Stimulated activated CD4-positive, alpha-beta T cell treated with anti-CD3 and anti-CD28 coated beads, Interleukin-1b, Interleukin-23, amount 100 ng/mL, for 24 hours (primary cell): Measurements from ENCODE around the gene IL19.

Source experiments
- DNase-seq, 4 experiments: peaks; one replicate each; pipeline ENCODE4 v3.0.0-alpha.2; 2020; ENCODE audit warnings: low read depth in 4 of 4, low spot score in 1 of 4

Gene IL19

GRCh38 chr1:206797534-206798383 is 27.2 kb downstream of the IL19 start:
- no peak for DNase-seq

GRCh38 chr1:206798384-206798996 is 27.9 kb downstream of the IL19 start:
- DNase-seq = no peak

DNA sequence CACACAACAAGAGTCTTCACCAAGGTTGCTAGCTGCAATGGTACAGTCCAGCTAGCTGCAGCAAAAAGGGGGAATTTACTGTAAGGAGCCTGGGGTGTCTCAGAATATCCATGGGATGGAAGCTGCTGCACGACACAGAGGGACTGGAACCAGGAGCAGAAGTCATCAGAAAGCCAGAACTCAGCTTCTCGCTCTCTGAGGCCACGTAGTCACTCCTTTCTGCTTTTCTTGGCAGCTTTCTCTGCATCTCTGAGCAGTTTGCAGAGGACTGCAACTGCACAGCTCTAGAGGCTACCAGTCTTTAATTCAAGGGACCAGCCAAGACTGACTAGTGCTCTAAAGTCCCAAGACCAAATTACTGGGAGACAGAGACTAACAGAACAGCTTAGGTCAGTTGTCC is 28.7 kb downstream of the IL19 start:
- DNase-seq = no peak

DNA sequence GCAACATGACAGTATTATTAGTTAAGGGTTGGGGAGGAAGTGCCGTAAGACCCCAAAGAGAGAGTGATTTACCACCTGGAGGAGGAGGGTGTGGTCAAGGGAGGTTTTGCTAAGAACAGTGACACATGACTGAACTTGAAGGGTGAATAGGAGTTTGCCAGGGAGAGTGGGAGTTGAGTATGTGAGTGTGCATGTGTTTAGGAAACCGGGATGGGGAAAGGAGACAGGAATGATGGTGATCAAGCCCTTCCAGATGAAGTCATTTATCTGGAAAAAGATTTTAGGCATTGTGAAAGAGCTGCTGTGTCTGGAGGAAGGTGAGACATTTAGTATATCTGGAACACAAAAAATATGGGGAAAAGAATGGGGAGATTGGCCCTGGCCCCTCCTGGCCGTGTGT is 29.8 kb downstream of the IL19 start:
- no peak for DNase-seq

DNA sequence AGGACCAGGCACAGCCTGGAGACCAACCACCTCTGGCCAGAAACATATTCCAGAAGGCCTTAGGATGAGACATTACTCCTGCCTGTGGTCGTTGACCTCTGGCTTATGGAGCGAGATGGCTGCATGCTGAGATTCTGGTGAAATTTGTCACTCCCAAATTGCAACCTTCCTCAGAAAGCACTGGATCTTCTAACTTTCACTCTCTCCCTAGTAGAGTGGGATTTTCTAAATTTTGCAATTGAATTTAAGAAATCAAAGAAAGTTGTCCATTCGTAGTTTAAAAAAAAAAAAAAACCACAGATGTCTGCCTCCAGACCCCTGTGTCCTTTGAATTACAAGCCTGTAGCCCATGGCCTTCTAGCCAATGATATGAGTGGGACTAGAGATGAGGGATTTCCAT is 30.3 kb downstream of the IL19 start:
- DNase-seq = no peak

DNA sequence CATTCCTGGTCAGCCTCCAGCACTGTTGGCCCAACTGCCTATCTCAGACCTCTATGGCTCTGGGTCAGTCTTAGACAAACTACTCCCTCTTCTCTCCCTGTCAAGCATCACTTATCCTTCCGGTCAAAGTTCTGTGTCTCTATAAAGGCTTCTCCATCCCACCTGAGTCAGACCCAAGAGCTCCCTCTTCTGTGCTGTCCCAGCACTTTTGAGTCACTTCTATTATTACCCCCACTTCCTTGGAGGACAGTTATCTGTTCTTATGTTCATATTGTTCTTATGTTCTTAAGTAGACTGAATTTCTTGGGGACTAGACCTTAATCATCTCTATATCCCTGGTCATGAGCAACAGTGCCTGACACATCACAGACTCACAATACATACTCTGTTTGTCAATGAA is 30.9 kb downstream of the IL19 start:
- no peak for DNase-seq

GRCh38 chr1:206802401-206802800 is 31.8 kb downstream of the IL19 start:
- DNase-seq = no peak

DNA sequence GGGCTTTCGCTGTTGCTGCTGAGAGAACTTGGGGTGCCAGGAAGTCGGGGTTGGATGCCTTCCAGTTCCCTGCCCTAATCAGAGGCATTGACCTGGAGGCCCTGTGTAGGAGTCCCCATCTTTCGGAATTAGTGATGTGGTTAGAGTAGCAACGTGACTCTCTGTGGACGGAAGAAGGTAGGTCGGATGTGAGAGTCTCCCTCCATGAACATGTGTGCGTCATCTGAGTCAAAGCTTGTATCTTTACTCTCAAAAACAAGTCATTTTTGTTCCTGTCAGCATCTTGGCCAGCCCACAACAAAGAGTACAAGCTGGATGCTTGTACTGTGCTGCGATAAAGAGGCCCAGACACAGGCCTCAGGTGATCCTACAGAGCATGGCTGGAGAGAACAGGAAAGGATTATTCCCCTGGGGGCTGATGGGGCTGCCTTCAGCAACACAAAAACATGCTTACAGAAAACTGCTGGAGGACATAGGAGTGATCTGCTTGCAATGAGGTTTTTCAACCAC is 32.7 kb downstream of the IL19 start:
- peak in 3 of 4 experiments; percentile 37 to 59 (median 48) for DNase-seq

DNA sequence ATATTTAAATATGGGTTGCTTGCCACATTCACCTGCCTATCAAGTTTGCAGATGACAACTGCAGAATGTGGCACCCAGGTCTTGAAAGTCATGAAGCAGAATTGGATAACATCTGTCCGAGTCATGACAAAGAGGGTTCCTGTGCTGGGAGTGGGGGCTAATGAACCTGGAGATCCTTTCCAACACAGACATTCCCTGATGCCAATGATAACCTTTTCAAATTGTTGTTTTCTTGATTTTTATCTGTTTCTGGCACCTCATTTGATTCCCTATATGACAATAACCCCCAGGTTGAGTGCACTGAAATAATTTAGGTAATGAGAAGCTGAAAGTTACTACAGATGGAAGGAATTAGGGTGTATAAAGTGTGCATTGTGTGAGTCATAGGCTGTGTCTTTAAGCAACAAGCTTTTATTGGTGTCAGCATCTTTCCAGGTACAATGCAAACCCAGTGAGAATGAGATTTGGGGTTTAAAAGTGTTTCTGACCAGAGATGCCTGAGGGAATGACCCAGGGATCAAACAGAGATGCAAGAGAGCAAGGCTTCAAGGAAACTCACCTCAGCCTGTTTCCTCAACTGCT is 33.7 kb downstream of the IL19 start:
- no peak for DNase-seq

- DNase-seq = no peak
Measured at GRCh38 chr1:206805357-206805756, 34.8 kb downstream of the IL19 start.

GRCh38 chr1:206808615-206809014 is 38.0 kb downstream of the IL19 start:
- no peak for DNase-seq

- DNase-seq = no peak
Measured at GRCh38 chr1:206809504-206810084, 39.0 kb downstream of the IL19 start.

DNA sequence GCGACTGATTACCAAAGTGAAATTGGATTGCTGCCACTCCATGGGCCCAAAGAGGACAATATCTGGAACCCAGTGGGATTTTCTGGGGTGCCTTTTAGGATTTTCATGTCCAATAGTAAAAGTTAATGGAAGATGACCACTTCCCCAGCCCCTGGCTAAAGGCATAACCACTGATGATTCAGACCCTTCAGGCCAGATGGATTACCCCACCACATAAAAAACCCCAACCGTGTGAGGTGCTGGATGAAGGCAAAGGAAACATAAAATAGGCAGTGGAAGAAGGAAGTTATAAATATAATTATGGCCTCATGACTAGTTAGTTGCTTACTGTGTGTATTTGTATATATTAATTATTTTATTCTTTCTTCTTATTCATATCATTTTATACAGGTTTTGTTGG is 41.9 kb downstream of the IL19 start:
- DNase-seq = no peak

DNA sequence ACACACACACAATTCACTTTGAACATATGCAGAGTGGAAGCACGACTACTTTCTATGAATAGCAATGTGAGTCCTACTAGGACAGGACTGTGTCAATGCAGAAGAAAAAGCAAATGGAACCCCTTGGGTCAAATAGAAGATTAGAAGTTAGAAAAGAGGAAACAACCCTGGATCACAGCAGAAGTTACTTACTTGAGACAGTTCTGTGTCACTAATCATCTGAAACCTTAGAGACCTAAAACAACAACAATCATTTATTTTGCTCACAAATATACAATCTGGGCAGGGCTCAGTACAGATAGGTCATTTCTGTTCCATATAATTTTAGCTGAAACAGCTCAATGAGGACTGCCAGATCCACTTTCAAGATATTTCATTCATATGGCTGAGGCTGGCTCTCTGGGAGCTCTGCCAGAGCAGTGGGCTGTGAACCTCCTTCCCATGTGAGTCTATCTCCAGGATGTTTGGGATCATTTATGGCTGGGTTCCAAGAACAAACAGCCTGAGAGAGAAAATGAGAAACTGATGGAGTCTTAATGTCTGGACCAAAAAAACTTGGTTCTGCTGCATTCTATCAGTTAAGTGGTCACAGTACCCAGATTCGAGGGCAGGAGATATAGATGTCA is 44.3 kb downstream of the IL19 start:
- no peak for DNase-seq

- no peak for DNase-seq
Measured at GRCh38 chr1:206816390-206817287, 46.1 kb downstream of the IL19 start.

DNA sequence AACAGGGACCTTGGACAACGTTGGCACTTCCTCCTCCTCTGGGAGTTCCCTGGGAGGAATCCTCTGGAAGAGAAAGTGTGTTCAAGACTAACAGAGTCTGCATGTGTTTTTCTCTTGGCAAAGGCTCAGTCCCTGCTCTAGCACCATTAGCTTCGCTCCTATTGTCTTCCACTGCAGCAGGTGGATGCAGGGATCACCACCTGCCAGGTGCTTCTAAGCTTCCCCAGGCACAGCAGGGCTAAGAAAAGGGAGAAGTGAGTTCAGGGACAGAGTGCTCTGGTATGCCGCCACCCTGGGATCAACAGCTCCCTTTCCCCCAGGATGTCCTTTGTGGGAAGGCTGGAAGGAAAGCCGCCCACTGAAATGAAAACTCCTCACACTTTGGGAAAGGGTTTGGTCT is 50.9 kb downstream of the IL19 start:
- no peak for DNase-seq

DNA sequence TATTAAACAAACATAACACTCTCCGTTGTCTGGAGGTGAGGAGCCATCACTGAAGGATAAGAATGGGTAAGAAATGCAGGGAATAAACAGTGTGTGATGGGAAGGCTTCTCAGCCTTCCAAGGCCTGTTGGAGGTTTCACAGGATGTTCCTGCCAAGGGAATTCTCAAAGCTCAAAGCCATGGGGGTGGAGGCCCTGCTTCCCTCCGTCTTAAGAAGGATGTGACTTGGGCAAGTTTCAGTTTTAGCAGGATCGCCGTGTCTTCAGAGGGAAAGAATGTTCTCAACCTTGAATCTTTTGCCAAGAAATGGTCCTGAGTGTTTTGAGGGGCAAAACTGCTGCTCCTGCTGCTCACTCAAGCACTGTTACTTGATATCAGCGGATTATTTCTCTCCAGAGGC is 53.2 kb downstream of the IL19 start:
- DNase-seq = no peak

GRCh38 chr1:206824331-206824730 is 53.8 kb downstream of the IL19 start:
- no peak for DNase-seq

GRCh38 chr1:206826394-206826793 is 55.8 kb downstream of the IL19 start:
- no peak for DNase-seq

GRCh38 chr1:206828061-206828460 is 57.5 kb downstream of the IL19 start:
- DNase-seq = no peak
